AG04449 (cell line): Measurements from ENCODE around the gene TTC32.

Experiments used
- CTCF ChIA-PET: fragments of 350-600 bp; formaldehyde crosslinking; extraction: SDS; loops from one replicate; lab custom pipeline; 2021; ENCODE audit warnings: antibody characterized with exemption; lab: Yijun Ruan, JAX
- POLR2A ChIA-PET: fragments of 400-600, 350-600 bp; formaldehyde crosslinking; extraction: SDS; loops from one replicate; lab custom pipeline; 2020; ENCODE audit warnings: antibody characterized with exemption, inconsistent platforms; lab: Yijun Ruan, JAX
- DNase-seq: peaks from one replicate; pipeline ENCODE4 v3.0.0-alpha.2; 2010; ENCODE audit warnings: low read depth, low spot score
- H3K4me3 ChIP-seq: 2 replicates; pipeline ENCODE4 v1.5.1; 2011; ENCODE audit warnings: low read depth, mild to moderate bottlenecking, control low read depth, low read length
- CTCF ChIP-seq: IDR thresholded peaks from one replicate; pipeline ENCODE4 v1.5.1; 2011; ENCODE audit warnings: mild to moderate bottlenecking, moderate library complexity, low read length, control low read depth, inconsistent platforms; ENCODE audit not compliant: insufficient read depth; ENCODE audit errors: missing control alignments

TTC32 gene

DNA sequence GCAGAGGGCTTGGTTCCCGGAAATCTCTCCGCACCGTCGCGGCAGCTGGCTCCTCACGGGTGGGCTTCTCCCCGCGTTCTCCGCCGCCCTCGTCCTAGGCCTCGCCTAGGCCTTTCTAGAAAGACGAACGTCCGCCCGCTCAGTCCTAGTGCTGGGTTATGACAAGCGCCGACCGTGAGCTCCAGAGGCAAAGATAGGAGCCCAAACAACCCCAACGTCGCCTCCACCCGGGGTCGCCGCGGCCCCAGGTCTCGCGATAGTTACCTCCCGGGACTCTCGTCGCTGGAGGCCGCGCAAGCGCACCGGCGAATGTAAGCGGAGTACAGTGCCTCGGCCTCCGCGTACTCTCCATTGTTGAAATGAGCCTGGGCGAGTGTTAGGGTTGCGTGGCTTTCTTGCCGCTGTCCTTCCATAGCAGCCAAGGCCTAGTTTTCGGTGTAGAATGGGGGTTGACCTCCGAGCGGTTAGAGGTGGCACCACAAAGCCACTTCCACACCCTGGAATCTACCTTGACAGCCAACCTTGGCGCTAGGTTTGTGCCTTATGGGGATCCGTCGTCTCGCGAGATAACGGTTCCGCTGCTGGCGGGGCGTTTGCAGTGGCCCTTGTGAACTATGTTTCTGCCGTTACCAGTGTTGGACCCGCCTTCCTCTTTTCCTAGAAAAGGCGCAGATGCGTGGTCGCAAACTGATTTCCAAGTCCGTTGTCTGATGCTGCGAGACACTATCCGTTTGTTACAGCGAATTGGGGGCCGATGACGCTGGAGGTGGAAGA is at the start of gene TTC32:
TTC32 (minus strand) TSS at position 542 of the 774 bp plus-strand sequence; CDS start at position 413, 129 bp downstream.
- POLR2A ChIA-PET: interaction anchor here (0.6 to 1.4 kb wide), 7 partner anchors 10 to 290 kb away, joined by 3 to 5 read pairs (median 4); no protein-coding TSS in a partner anchor
- H3K4me3 ChIP-seq: peak within 1 kb of the TSS; percentile 90
- TF ChIP-seq CTCF: peak; percentile 9
- peak; percentile 75 for DNase-seq
- CTCF ChIA-PET: interaction anchor here (0.6 kb wide), 1 partner anchor 543 kb away, joined by 3 read pairs; the partner anchor contains the start of gene OSR1

- CTCF ChIA-PET: interaction anchor here (0.9 to 1.1 kb wide), 2 partner anchors 66 to 187 kb away, joined by 3 to 6 read pairs; no protein-coding TSS in a partner anchor
- POLR2A ChIA-PET: interaction anchor here (0.6 kb wide), 1 partner anchor 31 kb away, joined by 4 read pairs; no protein-coding TSS in a partner anchor
- TF ChIP-seq CTCF: no peak
- H3K4me3 ChIP-seq: no peak overlapping the region
- peak; percentile 34 for DNase-seq
These were observed 47.3 kb upstream of the TTC32 start for GRCh38 chr2:19949071-19949470.

DNA sequence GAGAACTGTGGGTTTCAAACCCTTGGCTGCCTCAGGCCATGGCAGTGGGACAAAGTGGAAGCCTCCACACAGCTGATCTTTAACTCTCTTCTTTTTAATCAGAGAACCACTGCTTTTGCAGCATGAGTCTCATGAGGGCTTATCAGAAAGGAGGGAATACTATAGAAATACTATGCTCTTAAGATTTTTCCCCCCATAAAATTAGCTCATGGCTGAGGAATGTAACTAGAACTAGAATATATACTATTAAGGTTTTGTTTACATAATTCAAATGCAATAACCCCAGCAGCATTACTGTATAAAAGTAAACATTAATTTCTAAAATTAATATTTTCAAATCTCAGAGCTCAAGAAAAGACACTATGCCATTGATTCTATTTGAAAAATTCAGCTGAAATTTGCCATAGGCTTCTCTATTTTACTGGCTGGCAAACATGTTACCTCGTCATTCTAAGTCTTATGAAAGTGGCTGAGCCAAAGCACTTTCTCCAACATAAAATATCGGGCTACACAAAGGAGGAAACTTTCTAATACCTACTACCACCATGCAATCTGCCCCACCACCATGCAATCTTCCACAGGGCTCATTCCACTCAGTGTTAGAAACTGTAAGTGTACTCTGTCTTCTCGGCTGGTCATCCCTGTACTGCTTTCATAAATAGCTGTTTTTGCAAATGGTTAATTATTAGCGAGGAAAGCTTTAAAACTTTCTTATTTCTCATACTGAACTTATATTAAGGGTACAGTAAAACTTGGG is 45.6 kb upstream of the TTC32 start:
- POLR2A ChIA-PET: no interaction called here

GRCh38 chr2:19944205-19944845 is 42.5 kb upstream of the TTC32 start:
- ChIA-PET POLR2A (no interaction called here), CTCF (interaction anchor here (0.9 to 4.3 kb wide), 5 partner anchors 9 to 159 kb away, joined by 3 to 30 read pairs (median 3); no protein-coding TSS in a partner anchor)
- H3K4me3 ChIP-seq: no peak overlapping the region

More for the DNA sequence above, 45.6 kb upstream of the TTC32 start:
- CTCF ChIA-PET: interaction anchor here (0.9 to 2.8 kb wide), 8 partner anchors 8 to 261 kb away, joined by 3 to 15 read pairs (median 5); no protein-coding TSS in a partner anchor
- no peak for DNase-seq
- no peak overlapping the region for H3K4me3 ChIP-seq
- no peak for TF ChIP-seq CTCF

GRCh38 chr2:19943189-19943588 is 41.4 kb upstream of the TTC32 start:
- DNase-seq: no peak
- ChIA-PET CTCF (interaction anchor here (0.9 to 4.3 kb wide), 6 partner anchors 8 to 348 kb away, joined by 3 to 30 read pairs (median 4); no protein-coding TSS in a partner anchor), POLR2A (no interaction called here)
- no peak overlapping the region for H3K4me3 ChIP-seq
- no peak for TF ChIP-seq CTCF

More at GRCh38 chr2:19944205-19944845, 42.5 kb upstream of the TTC32 start:
- DNase-seq: no peak
- TF ChIP-seq CTCF: no peak
